WI38 (cell line): ENCODE data around the gene MAML3.
A peak's percentile ranks its signal among the peaks of the same experiment; 100 is the strongest.

Experiments
- H3K4me3 ChIP-seq: 2 replicates; pipeline ENCODE4 v1.5.1; 2011; ENCODE audit warnings: low read depth, mild to moderate bottlenecking, control low read depth, low read length
- CTCF ChIP-seq: IDR thresholded peaks from 2 replicates; pipeline ENCODE4 v1.5.1; 2012; ENCODE audit warnings: low read depth, mild to moderate bottlenecking, control low read depth, low read length

Gene MAML3

GRCh38 chr4:140100771-140101170 is 53.2 kb downstream of the MAML3 start:
- no peak overlapping the region for H3K4me3 ChIP-seq

GRCh38 chr4:140099983-140100382 is 54.0 kb downstream of the MAML3 start:
- TF ChIP-seq CTCF: no peak
- H3K4me3 ChIP-seq: no peak overlapping the region

More at GRCh38 chr4:140100771-140101170, 53.2 kb downstream of the MAML3 start:
- TF ChIP-seq CTCF: no peak

- no peak for TF ChIP-seq CTCF
- peak overlapping the region; percentile 29 for H3K4me3 ChIP-seq
Observed at GRCh38 chr4:140098455-140099160, 55.4 kb downstream of the MAML3 start.

- no peak for TF ChIP-seq CTCF
- no peak overlapping the region for H3K4me3 ChIP-seq
Observed at GRCh38 chr4:140097572-140097971, 56.4 kb downstream of the MAML3 start.

GRCh38 chr4:140096921-140097320 is 57.1 kb downstream of the MAML3 start:
- no peak for TF ChIP-seq CTCF
- no peak overlapping the region for H3K4me3 ChIP-seq

GRCh38 chr4:140096483-140096861 is 57.5 kb downstream of the MAML3 start:
- H3K4me3 ChIP-seq: no peak overlapping the region
- TF ChIP-seq CTCF: no peak

- TF ChIP-seq CTCF: no peak
- H3K4me3 ChIP-seq: no peak overlapping the region
Observed at GRCh38 chr4:140095694-140096482, 58.1 kb downstream of the MAML3 start.
